CD14-positive monocyte (primary cell): ENCODE results near the gene KRTDAP. TPM values are rescaled to one million over a fixed set of nuclear protein-coding genes. Genes with fewer than 3 reads are reported as not detected.

Source experiments
- DNase-seq, 3 donors: peaks; one replicate each; pipeline ENCODE4 v3.0.0-alpha.2; 2011 to 2022
- H2AFZ ChIP-seq: 2 replicates; pipeline ENCODE4 v1.6.0; 2012; ENCODE audit warnings: mild to moderate bottlenecking, low read depth, low read length, inconsistent platforms; ENCODE audit not compliant: insufficient read depth, poor library complexity, severe bottlenecking
- H3K27ac ChIP-seq, 2 donors: 1 replicate in 1 of 2; 2 replicates in 1 of 2; pipeline ENCODE4 v1.5.1; 2012 to 2013; ENCODE audit warnings: low read length in 2 of 2, control low read depth in 1 of 2, inconsistent platforms in 1 of 2, low read depth in 1 of 2, mild to moderate bottlenecking in 1 of 2
- H3K27me3 ChIP-seq, 2 donors: one replicate each; pipeline versions ENCODE4 v1.6.0 to v1.6.1; 2011 to 2013; ENCODE audit warnings: low read length in 2 of 2; ENCODE audit not compliant: control insufficient read depth in 2 of 2, insufficient read depth in 2 of 2
- H3K36me3 ChIP-seq, 2 donors: replicated peaks in 1 of 2; 1 replicate in 1 of 2; 2 replicates in 1 of 2; pipeline versions ENCODE4 v1.5.1 to v1.6.1; 2012 to 2013; ENCODE audit warnings: low read length in 2 of 2, control low read depth in 1 of 2, inconsistent platforms in 1 of 2, mild to moderate bottlenecking in 1 of 2; ENCODE audit not compliant: insufficient read depth in 2 of 2, control insufficient read depth in 1 of 2
- H3K4me1 ChIP-seq, 2 donors: 1 replicate in 1 of 2; 2 replicates in 1 of 2; pipeline versions ENCODE4 v1.5.1 to v1.6.1; 2012 to 2013; ENCODE audit warnings: low read length in 2 of 2, control low read depth in 1 of 2, inconsistent platforms in 1 of 2, mild to moderate bottlenecking in 1 of 2, moderate library complexity in 1 of 2; ENCODE audit not compliant: insufficient read depth in 2 of 2, control insufficient read depth in 1 of 2
- H3K4me2 ChIP-seq: replicated peaks from 2 replicates; pipeline ENCODE3; 2012; ENCODE audit warnings: low read length, moderate library complexity, mild to moderate bottlenecking; ENCODE audit not compliant: poor library complexity, severe bottlenecking; ENCODE audit errors: extremely low read depth
- H3K4me3 ChIP-seq, 3 experiments: fragments of 200-600 bp in 1 of 3; sonication (generic) in 1 of 3; replicated peaks in 1 of 3; 1 replicate in 2 of 3; 2 replicates in 1 of 3; pipeline ENCODE4 v1.5.1; 2011 to 2013; ENCODE audit warnings: low read length in 3 of 3, mild to moderate bottlenecking in 3 of 3, control low read depth in 2 of 3, low read depth in 2 of 3, inconsistent platforms in 1 of 3, moderate library complexity in 1 of 3
- H3K79me2 ChIP-seq: 2 replicates; pipeline ENCODE4 v1.6.0; 2012; ENCODE audit warnings: mild to moderate bottlenecking, control low read depth, inconsistent platforms, low read length, moderate library complexity; ENCODE audit not compliant: insufficient read depth
- H3K9ac ChIP-seq: 2 replicates; pipeline ENCODE4 v1.6.0; 2017; ENCODE audit warnings: low read length, mild to moderate bottlenecking; ENCODE audit not compliant: insufficient read depth, poor library complexity, severe bottlenecking
- H3K9me3 ChIP-seq, 2 donors: replicated peaks in 1 of 2; 1 replicate in 1 of 2; 2 replicates in 1 of 2; pipeline versions ENCODE4 v1.5.1 to v1.6.1; 2012 to 2013; ENCODE audit warnings: low read length in 2 of 2, control low read depth in 1 of 2; ENCODE audit not compliant: control insufficient read depth in 1 of 2, insufficient read depth in 1 of 2
- H4K20me1 ChIP-seq: 2 replicates; pipeline ENCODE4 v1.6.0; 2012; ENCODE audit warnings: mild to moderate bottlenecking, low read length, control low read depth, moderate library complexity; ENCODE audit not compliant: insufficient read depth
- H3K27ac Mint-ChIP-seq, 7 donors: one replicate each; pipeline ENCODE4 v1.8.0; 2020; ENCODE audit warnings: mild to moderate bottlenecking in 7 of 7, mixed read lengths in 7 of 7, moderate library complexity in 6 of 7, inconsistent platforms in 2 of 7
- H3K27me3 Mint-ChIP-seq, 3 donors: one replicate each; pipeline ENCODE4 v1.8.0; 2021 to 2022; ENCODE audit warnings: low read depth in 3 of 3, mild to moderate bottlenecking in 3 of 3, mixed read lengths in 3 of 3, moderate library complexity in 3 of 3, inconsistent platforms in 1 of 3
- H3K36me3 Mint-ChIP-seq, 2 donors: one replicate each; pipeline ENCODE4 v1.8.0; 2020; ENCODE audit warnings: mixed read lengths in 2 of 2, inconsistent platforms in 1 of 2, mild to moderate bottlenecking in 1 of 2
- H3K4me1 Mint-ChIP-seq: one replicate; pipeline ENCODE4 v1.8.0; 2020; ENCODE audit warnings: mild to moderate bottlenecking, mixed read lengths
- H3K4me3 Mint-ChIP-seq, 2 donors: one replicate each; pipeline ENCODE4 v1.8.0; 2020; ENCODE audit warnings: mild to moderate bottlenecking in 2 of 2, mixed read lengths in 2 of 2, moderate library complexity in 1 of 2
- H3K9me3 Mint-ChIP-seq, 7 donors: one replicate each; pipeline ENCODE4 v1.8.0; 2020 to 2022; ENCODE audit warnings: mixed read lengths in 7 of 7, mild to moderate bottlenecking in 6 of 7, moderate library complexity in 6 of 7, inconsistent platforms in 2 of 7
- CTCF ChIP-seq: fragments of 200-600 bp; IDR thresholded peaks from one replicate; pipeline ENCODE4 v1.8.0; 2022; ENCODE audit warnings: antibody characterized with exemption, mild to moderate bottlenecking
- WGBS: methylation state at CpG from one replicate; pipeline ENCODE4 v1.1.5; 2013; ENCODE audit warnings: missing lambda C conversion rate; ENCODE audit not compliant: insufficient coverage; 5-methylcytosine and 5-hydroxymethylcytosine counted together
- intact Hi-C, 2 donors: fragments of 100-400 bp; cut with micrococcal nuclease; formaldehyde crosslinking; loops; one replicate each; pipeline versions ENCODE4 v1.15.0 to v1.15.1; 2023
- polyA plus RNA-seq, 3 donors: library from polyadenylated mRNA; depleted of rRNA in 1 of 3; unstranded in 2 of 3; stranded (reverse) in 1 of 3; fragments of 300-500 nt in 2 of 3; fragments of >200 nt in 1 of 3; fragmentation: Illumina TruSeq in 2 of 3; gene quantifications; 1 replicate in 2 of 3; 2 replicates in 1 of 3; pipeline ENCODE4 v1.2.3, GENCODE V29; 2012 to 2021

KRTDAP gene
- polyA plus RNA-seq, 3 donors = not detected

- H3K27ac Mint-ChIP-seq = peak overlapping the region in 6 of 7 donors; percentile 26 to 68 (median 56)
- H4K20me1 ChIP-seq = no peaks in the 10 kb centered on the region
- H3K79me2 ChIP-seq = peaks cover 7% of the 10 kb centered on the region
- peak overlapping the region; percentile 28 to 56 for H3K4me3 Mint-ChIP-seq
- no peaks in the 10 kb centered on the region for H3K9me3 ChIP-seq
- intact Hi-C loops = no loop called here
- peaks cover 4 to 12% (median 5%) of the 10 kb centered on the region in 3 donors for H3K27me3 Mint-ChIP-seq
- peaks cover 52 to 58% of the 10 kb centered on the region in 2 donors for H3K4me1 ChIP-seq
- H3K4me1 Mint-ChIP-seq = peaks cover 61% of the 10 kb centered on the region
- peak in 1 of 3 donors; percentile 37 for DNase-seq
- H3K27ac ChIP-seq = no peak overlapping the region
- no peaks in the 10 kb centered on the region for H3K27me3 ChIP-seq
- H3K36me3 Mint-ChIP-seq = peaks cover 10 to 18% of the 10 kb centered on the region in 2 donors
- H3K9ac ChIP-seq = no peak overlapping the region
- H3K9me3 Mint-ChIP-seq = peaks cover 0 to 3% (median 0%) of the 10 kb centered on the region in 7 donors
- 23% methylated on average over 5 of the region's 7 CpGs for WGBS
- no peak for TF ChIP-seq CTCF
- H3K4me3 ChIP-seq = no peak overlapping the region
- H3K36me3 ChIP-seq = no peaks in the 10 kb centered on the region
- no peak overlapping the region for H2AFZ ChIP-seq
- H3K4me2 ChIP-seq = no peak overlapping the region
Measured at GRCh38 chr19:35451338-35452096, 38.7 kb downstream of the KRTDAP start.

GRCh38 chr19:35449359-35450043, 40.8 kb downstream of the KRTDAP start:
- Histone ChIP-seq H3K4me2 (peak overlapping the region; percentile 75), H3K27me3 (no peaks in the 10 kb centered on the region), H4K20me1 (no peaks in the 10 kb centered on the region), H3K79me2 (peaks cover 7% of the 10 kb centered on the region), H3K9ac (peak overlapping the region; percentile 78), H2AFZ (no peak overlapping the region), H3K36me3 (no peaks in the 10 kb centered on the region), H3K9me3 (no peaks in the 10 kb centered on the region), H3K27ac (peak overlapping the region; percentile 95 to 99), H3K4me3 (peak overlapping the region; percentile 4 to 73 (median 32)), H3K4me1 (peaks cover 72 to 78% of the 10 kb centered on the region in 2 donors)
- 88% methylated on average over 20 of the region's 27 CpGs for WGBS
- H3K27ac Mint-ChIP-seq = peak overlapping the region; percentile 98 to 100 (median 100)
- peak in 1 of 3 donors; percentile 87 for DNase-seq
- TF ChIP-seq CTCF = no peak
- peaks cover 15 to 25% of the 10 kb centered on the region in 2 donors for H3K36me3 Mint-ChIP-seq
- H3K9me3 Mint-ChIP-seq = peaks cover 0 to 7% (median 1%) of the 10 kb centered on the region in 7 donors
- H3K4me1 Mint-ChIP-seq = peaks cover 75% of the 10 kb centered on the region
- peaks cover 0 to 16% (median 7%) of the 10 kb centered on the region in 3 donors for H3K27me3 Mint-ChIP-seq
- intact Hi-C loops = loop anchor here (2.0 to 10.0 kb wide), 3 partner anchors 13 to 455 kb away; partner anchors contain the start of genes HCST (in 1 of the 2), NFKBID (in 1 of the 2) and TYROBP (in 1 of the 2)
- peak overlapping the region; percentile 72 to 79 for H3K4me3 Mint-ChIP-seq
